K562 (cell line): ENCODE results near the gene POC1B. TPM values are rescaled to one million over a fixed set of nuclear protein-coding genes. Genes with fewer than 3 reads are reported as not detected.
A peak's percentile ranks its signal among the peaks of the same experiment; 100 is the strongest.

Source experiments
- BACH1 ChIP-seq: fragments of 200-800 bp; sonication (Bioruptor generic); IDR thresholded peaks from 2 replicates; pipeline ENCODE4 v1.6.1; 2016; ENCODE audit warnings: missing genetic modification characterization, missing compliant biosample characterization
- CHCHD3 ChIP-seq: fragments of 250-450 bp; sonication (Bioruptor Pico); IDR thresholded peaks from 2 replicates; pipeline ENCODE4 v2.1.2; 2022; ENCODE audit warnings: mild to moderate bottlenecking
- FOXA3 ChIP-seq, 2 experiments: fragments of 450-650 bp in 1 of 2; sonication (generic) in 1 of 2; formaldehyde crosslinking; IDR thresholded peaks in 1 of 2; conservative IDR thresholded peaks in 1 of 2; 2 replicates each; pipeline versions ENCODE4 v1.4.0 to v1.8.0; 2020 to 2022; ENCODE audit warnings: mild to moderate bottlenecking in 2 of 2, missing genetic modification reagents in 1 of 2
- KDM5B ChIP-seq: fragments of 200-600 bp; sonication (generic); IDR thresholded peaks from 2 replicates; pipeline ENCODE4 v1.6.1; 2012; ENCODE audit warnings: low read depth, mild to moderate bottlenecking, moderate library complexity, low read length, control low read depth, inconsistent platforms; ENCODE audit not compliant: insufficient replicate concordance
- MXI1 ChIP-seq: IDR thresholded peaks from 2 replicates; pipeline ENCODE4 v1.6.1; 2011; ENCODE audit warnings: low read depth, mild to moderate bottlenecking, improper control_type of control experiment, low read length
- PPARD ChIP-seq: fragments of 250-450 bp; sonication (Bioruptor Pico); IDR thresholded peaks from 2 replicates; pipeline ENCODE4 v1.8.0; 2022; ENCODE audit warnings: inconsistent platforms, mild to moderate bottlenecking, moderate library complexity
- SPI1 ChIP-seq: IDR thresholded peaks from 2 replicates; pipeline ENCODE4 v1.6.1; 2011; ENCODE audit warnings: low read depth, low read length, control low read depth, borderline replicate concordance
- polyA plus RNA-seq, 8 experiments: library from polyadenylated mRNA; depleted of rRNA in 4 of 8; stranded (reverse) in 5 of 8; unstranded in 3 of 8; fragments of >200 nt; fragmentation: Nextera tagmentation in 2 of 8; fragmentation: Illumina TruSeq in 1 of 8; extraction: Ambion mirVana in 2 of 8; extraction: Trizol in 1 of 8; gene quantifications; 2 replicates each; pipeline versions ENCODE4 v1.2.1 to v1.2.3, GENCODE V29; 2011 to 2014; ENCODE audit warnings: inconsistent platforms in 1 of 8, missing spikeins in 1 of 8
- total RNA-seq, 7 experiments: library from RNA; depleted of rRNA in 6 of 7; stranded (reverse); fragments of >200 nt in 6 of 7; fragmentation: Illumina TruSeq in 2 of 7; extraction: Trizol in 2 of 7; gene quantifications; 2 replicates each; pipeline versions ENCODE4 v1.2.1 to v1.2.3, GENCODE V29; 2011 to 2021; ENCODE audit warnings: low replicate concordance in 1 of 7
- TF ChIP-seq, protein P1 (sequence below): fragments of 450-650 bp; IDR thresholded peaks from 2 replicates; pipeline ENCODE4 v1.6.1; 2016; ENCODE audit warnings: borderline replicate concordance
- TF ChIP-seq, protein P2 (sequence below): fragments of 250-450 bp; sonication (Bioruptor Pico); IDR thresholded peaks from 2 replicates; pipeline ENCODE4 v1.8.0; 2022; ENCODE audit warnings: moderate library complexity, mild to moderate bottlenecking, inconsistent platforms
- TF ChIP-seq, protein P3 (sequence below): fragments of 200-800 bp; sonication (Bioruptor generic); IDR thresholded peaks from 2 replicates; pipeline ENCODE4 v1.6.1; 2017; ENCODE audit warnings: missing genetic modification characterization, missing compliant biosample characterization
- TF ChIP-seq, protein P4 (sequence below), 2 experiments: fragments of 150-350 bp in 1 of 2; IDR thresholded peaks; 2 replicates each; pipeline ENCODE4 v1.6.1; 2012 to 2016; ENCODE audit warnings: low read depth in 2 of 2, low read length in 2 of 2, mild to moderate bottlenecking in 1 of 2, moderate library complexity in 1 of 2
- TF ChIP-seq, protein P5 (sequence below): IDR thresholded peaks from 2 replicates; pipeline ENCODE4 v1.6.1; 2014; ENCODE audit warnings: antibody characterized with exemption
- TF ChIP-seq, protein P6 (sequence below): fragments of 150-350 bp; IDR thresholded peaks from 2 replicates; pipeline ENCODE4 v1.6.1; 2014; ENCODE audit warnings: low read depth, mild to moderate bottlenecking, low read length, borderline replicate concordance

The POC1B gene
- total and polyA plus RNA-seq, 9 of the 15 experiments (the other 6 are each of a cell fraction or from before 2014, with no cell fraction given): 4.5 to 16.1 (median 10.4) TPM

DNA sequence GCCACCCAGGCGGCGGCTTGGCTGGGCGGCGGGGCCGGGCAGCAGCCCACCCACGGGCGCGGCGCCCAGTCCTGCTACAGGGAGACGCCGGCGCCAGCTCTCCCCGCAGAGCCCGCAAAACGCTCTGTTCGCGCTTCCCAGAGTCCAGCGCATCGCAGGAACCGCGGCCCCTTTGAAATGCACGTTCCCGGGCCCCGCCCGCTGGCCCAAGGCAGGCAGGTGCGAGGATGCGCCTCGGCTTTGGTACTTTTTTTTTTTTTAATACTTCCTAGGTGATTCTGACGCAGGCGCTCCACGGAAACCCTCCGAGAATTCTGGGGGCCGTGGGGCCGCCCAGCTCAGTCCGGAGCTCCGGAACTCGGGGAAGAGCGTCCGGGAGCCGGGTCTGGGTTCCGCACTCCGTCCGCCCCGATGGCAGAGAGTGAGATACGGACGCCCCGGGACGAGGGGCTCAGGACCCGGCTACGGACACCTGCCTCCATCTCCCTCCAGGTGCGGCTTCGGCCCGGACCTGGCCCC is 483 bp downstream of the POC1B start (continued):
- TF ChIP-seq, protein P1, sequence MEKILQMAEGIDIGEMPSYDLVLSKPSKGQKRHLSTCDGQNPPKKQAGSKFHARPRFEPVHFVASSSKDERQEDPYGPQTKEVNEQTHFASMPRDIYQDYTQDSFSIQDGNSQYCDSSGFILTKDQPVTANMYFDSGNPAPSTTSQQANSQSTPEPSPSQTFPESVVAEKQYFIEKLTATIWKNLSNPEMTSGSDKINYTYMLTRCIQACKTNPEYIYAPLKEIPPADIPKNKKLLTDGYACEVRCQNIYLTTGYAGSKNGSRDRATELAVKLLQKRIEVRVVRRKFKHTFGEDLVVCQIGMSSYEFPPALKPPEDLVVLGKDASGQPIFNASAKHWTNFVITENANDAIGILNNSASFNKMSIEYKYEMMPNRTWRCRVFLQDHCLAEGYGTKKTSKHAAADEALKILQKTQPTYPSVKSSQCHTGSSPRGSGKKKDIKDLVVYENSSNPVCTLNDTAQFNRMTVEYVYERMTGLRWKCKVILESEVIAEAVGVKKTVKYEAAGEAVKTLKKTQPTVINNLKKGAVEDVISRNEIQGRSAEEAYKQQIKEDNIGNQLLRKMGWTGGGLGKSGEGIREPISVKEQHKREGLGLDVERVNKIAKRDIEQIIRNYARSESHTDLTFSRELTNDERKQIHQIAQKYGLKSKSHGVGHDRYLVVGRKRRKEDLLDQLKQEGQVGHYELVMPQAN: no peak
- TF ChIP-seq PPARD (CRISPR knock-in tag) (no peak), SPI1 (no peak), CHCHD3 (CRISPR knock-in tag) (no peak), BACH1 (no peak), MXI1 (no peak), FOXA3 (CRISPR knock-in tag; conservative IDR thresholded peaks at IDR 0.05 in 1 of 2, IDR thresholded peaks at IDR 0.05 in 1 of 2) (no peak), KDM5B (peak; percentile 24)
- TF ChIP-seq, protein P2, sequence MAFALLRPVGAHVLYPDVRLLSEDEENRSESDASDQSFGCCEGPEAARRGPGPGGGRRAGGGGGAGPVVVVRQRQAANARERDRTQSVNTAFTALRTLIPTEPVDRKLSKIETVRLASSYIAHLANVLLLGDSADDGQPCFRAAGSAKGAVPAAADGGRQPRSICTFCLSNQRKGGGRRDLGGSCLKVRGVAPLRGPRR (CRISPR knock-in tag): no peak
- TF ChIP-seq, protein P3, sequence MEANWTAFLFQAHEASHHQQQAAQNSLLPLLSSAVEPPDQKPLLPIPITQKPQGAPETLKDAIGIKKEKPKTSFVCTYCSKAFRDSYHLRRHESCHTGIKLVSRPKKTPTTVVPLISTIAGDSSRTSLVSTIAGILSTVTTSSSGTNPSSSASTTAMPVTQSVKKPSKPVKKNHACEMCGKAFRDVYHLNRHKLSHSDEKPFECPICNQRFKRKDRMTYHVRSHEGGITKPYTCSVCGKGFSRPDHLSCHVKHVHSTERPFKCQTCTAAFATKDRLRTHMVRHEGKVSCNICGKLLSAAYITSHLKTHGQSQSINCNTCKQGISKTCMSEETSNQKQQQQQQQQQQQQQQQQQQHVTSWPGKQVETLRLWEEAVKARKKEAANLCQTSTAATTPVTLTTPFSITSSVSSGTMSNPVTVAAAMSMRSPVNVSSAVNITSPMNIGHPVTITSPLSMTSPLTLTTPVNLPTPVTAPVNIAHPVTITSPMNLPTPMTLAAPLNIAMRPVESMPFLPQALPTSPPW: no peak
- TF ChIP-seq, protein P4, sequence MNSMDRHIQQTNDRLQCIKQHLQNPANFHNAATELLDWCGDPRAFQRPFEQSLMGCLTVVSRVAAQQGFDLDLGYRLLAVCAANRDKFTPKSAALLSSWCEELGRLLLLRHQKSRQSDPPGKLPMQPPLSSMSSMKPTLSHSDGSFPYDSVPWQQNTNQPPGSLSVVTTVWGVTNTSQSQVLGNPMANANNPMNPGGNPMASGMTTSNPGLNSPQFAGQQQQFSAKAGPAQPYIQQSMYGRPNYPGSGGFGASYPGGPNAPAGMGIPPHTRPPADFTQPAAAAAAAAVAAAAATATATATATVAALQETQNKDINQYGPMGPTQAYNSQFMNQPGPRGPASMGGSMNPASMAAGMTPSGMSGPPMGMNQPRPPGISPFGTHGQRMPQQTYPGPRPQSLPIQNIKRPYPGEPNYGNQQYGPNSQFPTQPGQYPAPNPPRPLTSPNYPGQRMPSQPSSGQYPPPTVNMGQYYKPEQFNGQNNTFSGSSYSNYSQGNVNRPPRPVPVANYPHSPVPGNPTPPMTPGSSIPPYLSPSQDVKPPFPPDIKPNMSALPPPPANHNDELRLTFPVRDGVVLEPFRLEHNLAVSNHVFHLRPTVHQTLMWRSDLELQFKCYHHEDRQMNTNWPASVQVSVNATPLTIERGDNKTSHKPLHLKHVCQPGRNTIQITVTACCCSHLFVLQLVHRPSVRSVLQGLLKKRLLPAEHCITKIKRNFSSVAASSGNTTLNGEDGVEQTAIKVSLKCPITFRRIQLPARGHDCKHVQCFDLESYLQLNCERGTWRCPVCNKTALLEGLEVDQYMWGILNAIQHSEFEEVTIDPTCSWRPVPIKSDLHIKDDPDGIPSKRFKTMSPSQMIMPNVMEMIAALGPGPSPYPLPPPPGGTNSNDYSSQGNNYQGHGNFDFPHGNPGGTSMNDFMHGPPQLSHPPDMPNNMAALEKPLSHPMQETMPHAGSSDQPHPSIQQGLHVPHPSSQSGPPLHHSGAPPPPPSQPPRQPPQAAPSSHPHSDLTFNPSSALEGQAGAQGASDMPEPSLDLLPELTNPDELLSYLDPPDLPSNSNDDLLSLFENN (IDR thresholded peaks at IDR 0.05; ENCODE audit: low read depth in 2 of 2, low read length in 2 of 2): no peak
- TF ChIP-seq, protein P5, sequence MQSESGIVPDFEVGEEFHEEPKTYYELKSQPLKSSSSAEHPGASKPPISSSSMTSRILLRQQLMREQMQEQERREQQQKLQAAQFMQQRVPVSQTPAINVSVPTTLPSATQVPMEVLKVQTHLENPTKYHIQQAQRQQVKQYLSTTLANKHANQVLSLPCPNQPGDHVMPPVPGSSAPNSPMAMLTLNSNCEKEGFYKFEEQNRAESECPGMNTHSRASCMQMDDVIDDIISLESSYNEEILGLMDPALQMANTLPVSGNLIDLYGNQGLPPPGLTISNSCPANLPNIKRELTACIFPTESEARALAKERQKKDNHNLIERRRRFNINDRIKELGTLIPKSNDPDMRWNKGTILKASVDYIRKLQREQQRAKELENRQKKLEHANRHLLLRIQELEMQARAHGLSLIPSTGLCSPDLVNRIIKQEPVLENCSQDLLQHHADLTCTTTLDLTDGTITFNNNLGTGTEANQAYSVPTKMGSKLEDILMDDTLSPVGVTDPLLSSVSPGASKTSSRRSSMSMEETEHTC: no peak
- TF ChIP-seq, protein P6, sequence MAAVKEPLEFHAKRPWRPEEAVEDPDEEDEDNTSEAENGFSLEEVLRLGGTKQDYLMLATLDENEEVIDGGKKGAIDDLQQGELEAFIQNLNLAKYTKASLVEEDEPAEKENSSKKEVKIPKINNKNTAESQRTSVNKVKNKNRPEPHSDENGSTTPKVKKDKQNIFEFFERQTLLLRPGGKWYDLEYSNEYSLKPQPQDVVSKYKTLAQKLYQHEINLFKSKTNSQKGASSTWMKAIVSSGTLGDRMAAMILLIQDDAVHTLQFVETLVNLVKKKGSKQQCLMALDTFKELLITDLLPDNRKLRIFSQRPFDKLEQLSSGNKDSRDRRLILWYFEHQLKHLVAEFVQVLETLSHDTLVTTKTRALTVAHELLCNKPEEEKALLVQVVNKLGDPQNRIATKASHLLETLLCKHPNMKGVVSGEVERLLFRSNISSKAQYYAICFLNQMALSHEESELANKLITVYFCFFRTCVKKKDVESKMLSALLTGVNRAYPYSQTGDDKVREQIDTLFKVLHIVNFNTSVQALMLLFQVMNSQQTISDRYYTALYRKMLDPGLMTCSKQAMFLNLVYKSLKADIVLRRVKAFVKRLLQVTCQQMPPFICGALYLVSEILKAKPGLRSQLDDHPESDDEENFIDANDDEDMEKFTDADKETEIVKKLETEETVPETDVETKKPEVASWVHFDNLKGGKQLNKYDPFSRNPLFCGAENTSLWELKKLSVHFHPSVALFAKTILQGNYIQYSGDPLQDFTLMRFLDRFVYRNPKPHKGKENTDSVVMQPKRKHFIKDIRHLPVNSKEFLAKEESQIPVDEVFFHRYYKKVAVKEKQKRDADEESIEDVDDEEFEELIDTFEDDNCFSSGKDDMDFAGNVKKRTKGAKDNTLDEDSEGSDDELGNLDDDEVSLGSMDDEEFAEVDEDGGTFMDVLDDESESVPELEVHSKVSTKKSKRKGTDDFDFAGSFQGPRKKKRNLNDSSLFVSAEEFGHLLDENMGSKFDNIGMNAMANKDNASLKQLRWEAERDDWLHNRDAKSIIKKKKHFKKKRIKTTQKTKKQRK: no peak
